ENCODE measurements around the gene G0S2. TPM values are rescaled to one million over a fixed set of nuclear protein-coding genes. Genes with fewer than 3 reads are reported as not detected.

The G0S2 gene
- total and polyA plus RNA-seq, 2 of the 8 experiments (the other 6 are each of a cell fraction or from before 2014, with no cell fraction given), result 1.0 to 1.7 TPM

GRCh38 chr1:209710847-209711246, 35.6 kb downstream of the G0S2 start:
- Histone ChIP-seq H3K23me2 (ENCODE audit: low read depth, low read length) (no peaks in the 10 kb centered on the region; the same call in 1 of the 2 replicates), H2BK120ac (replicated peaks; ENCODE audit: low read depth, low read length) (no peak overlapping the region), H2BK12ac (ENCODE audit: low read depth, low read length) (no peak overlapping the region), H2BK15ac (ENCODE audit: low read length) (no peak overlapping the region), H4K91ac (replicated peaks; ENCODE audit: insufficient read length, low read length) (no peak overlapping the region), H3K4ac (replicated peaks; ENCODE audit: insufficient read length, low read depth, low read length) (no peak overlapping the region), H3K4me2 (ENCODE audit: insufficient read depth in 1 of 2, low read depth in 2 of 2, low read length in 2 of 2) (no peak overlapping the region), H3K36me3 (ENCODE audit: control insufficient read depth in 2 of 4, insufficient read depth in 4 of 4, low read length in 3 of 4) (no peaks in the 10 kb centered on the region), H3K9me3 (ENCODE audit: insufficient read depth in 2 of 2, low read depth in 1 of 2, low read length in 1 of 2) (no peaks in the 10 kb centered on the region), H3K4me3 (ENCODE audit: extremely low read depth in 1 of 4, insufficient read depth in 2 of 4, low read depth in 3 of 4, low read length in 4 of 4) (no peak overlapping the region), H3K4me1 (replicated peaks in 1 of 4; ENCODE audit: control insufficient read depth in 3 of 4, insufficient read depth in 4 of 4, low read length in 3 of 4) (no peaks in the 10 kb centered on the region), H4K8ac (ENCODE audit: extremely low read depth, insufficient read depth, low read length) (no peak overlapping the region), H3K27me3 (replicated peaks in 1 of 4; ENCODE audit: control insufficient read depth in 3 of 4, extremely low read depth in 1 of 4, insufficient read depth in 3 of 4, low read length in 3 of 4) (peaks cover 0 to under 1% (median 0%) of the 10 kb centered on the region in 4 experiments; a peak in 2 of 7 replicates), H3K27ac (ENCODE audit: low read depth, low read length) (no peak overlapping the region), H2AK5ac (ENCODE audit: low read depth, low read length) (no peak overlapping the region), H4K5ac (ENCODE audit: insufficient read length, low read depth, low read length) (no peak overlapping the region), H3K79me2 (ENCODE audit: control insufficient read depth in 1 of 2, insufficient read depth in 2 of 2, low read length in 2 of 2) (no peaks in the 10 kb centered on the region), H3K56ac (replicated peaks; ENCODE audit: insufficient read length, low read depth, low read length) (no peak overlapping the region), H4K20me1 (replicated peaks in 1 of 2; ENCODE audit: control insufficient read depth in 1 of 2, insufficient read depth in 2 of 2, low read length in 2 of 2) (no peaks in the 10 kb centered on the region), H3K79me1 (ENCODE audit: low read depth, low read length) (no peaks in the 10 kb centered on the region), H2BK5ac (ENCODE audit: low read depth, low read length) (no peak overlapping the region), H3K9ac (replicated peaks in 1 of 4; ENCODE audit: extremely low read depth in 1 of 4, low read depth in 3 of 4, low read length in 3 of 4) (no peak overlapping the region), H3K23ac (ENCODE audit: insufficient read length) (no peak overlapping the region), H3K18ac (ENCODE audit: extremely low read depth, low read length) (no peak overlapping the region), H2AFZ (ENCODE audit: low read length) (no peak overlapping the region), H2BK20ac (ENCODE audit: low read length) (no peak overlapping the region), H3K14ac (ENCODE audit: insufficient read length) (no peak overlapping the region)
- FAIRE-seq (no peak), DNase-seq (ENCODE audit: low read depth in 1 of 2, low spot score in 2 of 2) (no peak)
- 88% methylated on average over 3 of the region's 3 CpGs; no CpG with 5 or more reads in 1 of the 2 experiments for WGBS, 2 experiments (ENCODE audit: extremely low coverage in 1 of 2, insufficient coverage in 1 of 2, insufficient read length in 1 of 2, insufficient replicate concordance in 2 of 2, low coverage in 1 of 2, low lambda C conversion rate in 2 of 2, missing lambda C conversion rate in 1 of 2)
- CTCF ChIA-PET (ENCODE audit: partially characterized antibody), result interaction anchor here (0.7 to 1.0 kb wide), 2 partner anchors 17 to 134 kb away, joined by 3 read pairs; no protein-coding TSS in a partner anchor
- POLR2A ChIA-PET (ENCODE audit: partially characterized antibody), result no interaction called here
- no peak for TF ChIP-seq POLR2AphosphoS5 (IDR thresholded peaks at IDR 0.05; ENCODE audit: low read depth, low read length)
- no peak for TF ChIP-seq E2F6 (IDR thresholded peaks at IDR 0.05)
- TF ChIP-seq GABPA (IDR thresholded peaks at IDR 0.05; ENCODE audit: borderline replicate concordance, insufficient read depth, low read length), result no peak
- TF ChIP-seq SAP30 (IDR thresholded peaks at IDR 0.05; ENCODE audit: insufficient read depth, insufficient replicate concordance, low read length), result no peak
- TF ChIP-seq GTF2F1 (IDR thresholded peaks at IDR 0.05; ENCODE audit: borderline replicate concordance, low read depth, low read length), result no peak
- TF ChIP-seq CBX8 (IDR thresholded peaks at IDR 0.05; ENCODE audit: borderline replicate concordance, low read depth, low read length), result no peak
- TF ChIP-seq CHD1 (IDR thresholded peaks at IDR 0.05; ENCODE audit: low read depth, low read length), result no peak
- TF ChIP-seq SP4 (IDR thresholded peaks at IDR 0.05; ENCODE audit: low read length), result no peak
- TF ChIP-seq CREB1 (IDR thresholded peaks at IDR 0.05), result no peak
- TF ChIP-seq CTBP2 (IDR thresholded peaks at IDR 0.05; ENCODE audit: borderline replicate concordance, insufficient read depth, insufficient read length, low read length), result no peak
- no peak for TF ChIP-seq TEAD4 (IDR thresholded peaks at IDR 0.05; ENCODE audit: low read depth, low read length)
- TF ChIP-seq BACH1 (IDR thresholded peaks at IDR 0.05; ENCODE audit: low read length), result no peak
- no peak for TF ChIP-seq HDAC6 (IDR thresholded peaks at IDR 0.05; ENCODE audit: low read depth, low read length)
- TF ChIP-seq RFX5 (IDR thresholded peaks at IDR 0.05; ENCODE audit: borderline replicate concordance, low read depth, low read length), result no peak
- TF ChIP-seq NANOG (IDR thresholded peaks at IDR 0.05; ENCODE audit: insufficient read depth, low read depth, low read length, poor library complexity, severe bottlenecking), result no peak

All from H1 (cell line).